GM12878 (cell line): Measurements from ENCODE around the gene ARMC3. TPM values are rescaled to one million over a fixed set of nuclear protein-coding genes. Genes with fewer than 3 reads are reported as not detected.

Experiments used
- CBFB ChIP-seq: IDR thresholded peaks from 2 replicates; pipeline ENCODE4 v1.6.1; 2016; ENCODE audit warnings: antibody characterized with exemption, low read depth
- CHD2 ChIP-seq: IDR thresholded peaks from 2 replicates; pipeline ENCODE4 v1.6.1; 2011; ENCODE audit warnings: low read depth, low read length, improper control_type of control experiment, borderline replicate concordance
- E2F8 ChIP-seq: fragments of 450-650 bp; IDR thresholded peaks from 2 replicates; pipeline ENCODE4 v1.6.1; 2018; ENCODE audit warnings: mild to moderate bottlenecking, low read depth, moderate library complexity; ENCODE audit not compliant: partially characterized antibody
- EP300 ChIP-seq, 2 experiments: fragments of 150-350 bp in 1 of 2; IDR thresholded peaks; 2 replicates each; pipeline ENCODE4 v1.6.1; 2011 to 2012; ENCODE audit warnings: low read depth in 2 of 2, low read length in 2 of 2, borderline replicate concordance in 1 of 2, improper control_type of control experiment in 1 of 2, inconsistent platforms in 1 of 2; ENCODE audit not compliant: control insufficient read depth in 1 of 2
- ESRRA ChIP-seq: IDR thresholded peaks from 2 replicates; pipeline ENCODE4 v1.6.1; 2012; ENCODE audit warnings: mild to moderate bottlenecking, low read length, improper control_type of control experiment
- KAT2A ChIP-seq: conservative IDR thresholded peaks from 2 replicates; pipeline ENCODE4 v1.6.1; 2011; ENCODE audit warnings: low read depth, low read length; ENCODE audit not compliant: control insufficient read depth
- RB1 ChIP-seq: fragments of 450-650 bp; formaldehyde crosslinking; IDR thresholded peaks from 2 replicates; pipeline ENCODE4 v1.6.1; 2017; ENCODE audit warnings: mild to moderate bottlenecking, borderline replicate concordance
- SMAD1 ChIP-seq: fragments of 450-650 bp; IDR thresholded peaks from 2 replicates; pipeline ENCODE4 v1.6.1; 2018; ENCODE audit warnings: mild to moderate bottlenecking, low read depth; ENCODE audit not compliant: partially characterized antibody
- SP1 ChIP-seq: IDR thresholded peaks from one replicate; pipeline ENCODE4 v1.6.1; 2011; ENCODE audit warnings: low read depth, low read length
- SUZ12 ChIP-seq: fragments of 200-600 bp; sonication (generic); IDR thresholded peaks from one replicate; pipeline ENCODE4 v1.6.1; 2018; ENCODE audit warnings: antibody characterized with exemption, mild to moderate bottlenecking; ENCODE audit not compliant: unreplicated experiment
- polyA plus RNA-seq, 11 experiments: library from polyadenylated mRNA; depleted of rRNA in 4 of 11; unstranded in 6 of 11; stranded (reverse) in 5 of 11; fragments of >200 nt; fragmentation: Nextera tagmentation in 4 of 11; fragmentation: Illumina TruSeq in 1 of 11; extraction: Ambion mirVana in 4 of 11; extraction: Trizol in 1 of 11; gene quantifications; 1 replicate in 1 of 11; 2 replicates in 10 of 11; pipeline versions ENCODE4 v1.2.1 to v1.2.3, GENCODE V29; 2011 to 2016; ENCODE audit warnings: inconsistent platforms in 2 of 11, missing spikeins in 2 of 11, low read depth in 1 of 11
- total RNA-seq, 4 experiments: library from RNA; depleted of rRNA in 3 of 4; stranded (reverse); fragments of >200 nt in 3 of 4; fragmentation: Illumina TruSeq in 1 of 4; extraction: Trizol in 1 of 4; gene quantifications; 2 replicates each; pipeline versions ENCODE4 v1.2.1 to v1.2.3, GENCODE V29; 2013 to 2021
- TF ChIP-seq, protein P1 (sequence below): IDR thresholded peaks from 2 replicates; pipeline ENCODE4 v1.6.1; 2011; ENCODE audit warnings: borderline replicate concordance, low read depth, mild to moderate bottlenecking, moderate library complexity, mixed read lengths, low read length; ENCODE audit not compliant: insufficient read depth; ENCODE audit errors: extremely low read length
- TF ChIP-seq, protein P2 (sequence below): fragments of 450-650 bp; formaldehyde crosslinking; IDR thresholded peaks from 2 replicates; pipeline ENCODE4 v1.4.0; 2022; ENCODE audit warnings: mild to moderate bottlenecking, moderate library complexity

The ARMC3 gene
- total and polyA plus RNA-seq, 10 of the 15 experiments (the other 5 are each of a cell fraction or from before 2014, with no cell fraction given), result 0.01 to 0.06 TPM; not detected in 8

GRCh38 chr10:22959292-22959691, 31.4 kb downstream of the ARMC3 start (continued):
- TF ChIP-seq, protein P1, sequence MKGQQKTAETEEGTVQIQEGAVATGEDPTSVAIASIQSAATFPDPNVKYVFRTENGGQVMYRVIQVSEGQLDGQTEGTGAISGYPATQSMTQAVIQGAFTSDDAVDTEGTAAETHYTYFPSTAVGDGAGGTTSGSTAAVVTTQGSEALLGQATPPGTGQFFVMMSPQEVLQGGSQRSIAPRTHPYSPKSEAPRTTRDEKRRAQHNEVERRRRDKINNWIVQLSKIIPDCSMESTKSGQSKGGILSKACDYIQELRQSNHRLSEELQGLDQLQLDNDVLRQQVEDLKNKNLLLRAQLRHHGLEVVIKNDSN, result no peak
- no peak for TF ChIP-seq CBFB
- no peak for TF ChIP-seq EP300 (IDR thresholded peaks at IDR 0.05; ENCODE audit: borderline replicate concordance in 1 of 2, control insufficient read depth in 1 of 2, low read depth in 2 of 2, low read length in 2 of 2)
- no peak for TF ChIP-seq CHD2
- no peak for TF ChIP-seq E2F8
- TF ChIP-seq SUZ12, result no peak
- no peak for TF ChIP-seq KAT2A
- TF ChIP-seq RB1, result no peak
- no peak for TF ChIP-seq SMAD1
- TF ChIP-seq, protein P2, sequence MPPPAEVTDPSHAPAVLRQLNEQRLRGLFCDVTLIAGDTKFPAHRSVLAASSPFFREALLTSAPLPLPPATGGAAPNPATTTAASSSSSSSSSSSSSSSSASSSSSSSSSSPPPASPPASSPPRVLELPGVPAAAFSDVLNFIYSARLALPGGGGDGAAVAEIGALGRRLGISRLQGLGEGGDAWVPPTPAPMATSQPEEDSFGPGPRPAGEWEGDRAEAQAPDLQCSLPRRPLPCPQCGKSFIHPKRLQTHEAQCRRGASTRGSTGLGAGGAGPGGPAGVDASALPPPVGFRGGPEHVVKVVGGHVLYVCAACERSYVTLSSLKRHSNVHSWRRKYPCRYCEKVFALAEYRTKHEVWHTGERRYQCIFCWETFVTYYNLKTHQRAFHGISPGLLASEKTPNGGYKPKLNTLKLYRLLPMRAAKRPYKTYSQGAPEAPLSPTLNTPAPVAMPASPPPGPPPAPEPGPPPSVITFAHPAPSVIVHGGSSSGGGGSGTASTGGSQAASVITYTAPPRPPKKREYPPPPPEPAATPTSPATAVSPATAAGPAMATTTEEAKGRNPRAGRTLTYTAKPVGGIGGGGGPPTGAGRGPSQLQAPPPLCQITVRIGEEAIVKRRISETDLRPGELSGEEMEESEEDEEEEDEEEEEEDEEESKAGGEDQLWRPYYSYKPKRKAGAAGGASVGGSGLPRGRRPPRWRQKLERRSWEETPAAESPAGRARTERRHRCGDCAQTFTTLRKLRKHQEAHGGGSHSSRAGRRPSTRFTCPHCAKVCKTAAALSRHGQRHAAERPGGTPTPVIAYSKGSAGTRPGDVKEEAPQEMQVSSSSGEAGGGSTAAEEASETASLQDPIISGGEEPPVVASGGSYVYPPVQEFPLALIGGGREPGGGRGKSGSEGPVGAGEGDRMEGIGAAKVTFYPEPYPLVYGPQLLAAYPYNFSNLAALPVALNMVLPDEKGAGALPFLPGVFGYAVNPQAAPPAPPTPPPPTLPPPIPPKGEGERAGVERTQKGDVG (CRISPR knock-in tag), result no peak
- TF ChIP-seq ESRRA, result no peak
- TF ChIP-seq SP1, result no peak
